Measurements from ENCODE around the gene EEF1G.

Gene EEF1G

DNA sequence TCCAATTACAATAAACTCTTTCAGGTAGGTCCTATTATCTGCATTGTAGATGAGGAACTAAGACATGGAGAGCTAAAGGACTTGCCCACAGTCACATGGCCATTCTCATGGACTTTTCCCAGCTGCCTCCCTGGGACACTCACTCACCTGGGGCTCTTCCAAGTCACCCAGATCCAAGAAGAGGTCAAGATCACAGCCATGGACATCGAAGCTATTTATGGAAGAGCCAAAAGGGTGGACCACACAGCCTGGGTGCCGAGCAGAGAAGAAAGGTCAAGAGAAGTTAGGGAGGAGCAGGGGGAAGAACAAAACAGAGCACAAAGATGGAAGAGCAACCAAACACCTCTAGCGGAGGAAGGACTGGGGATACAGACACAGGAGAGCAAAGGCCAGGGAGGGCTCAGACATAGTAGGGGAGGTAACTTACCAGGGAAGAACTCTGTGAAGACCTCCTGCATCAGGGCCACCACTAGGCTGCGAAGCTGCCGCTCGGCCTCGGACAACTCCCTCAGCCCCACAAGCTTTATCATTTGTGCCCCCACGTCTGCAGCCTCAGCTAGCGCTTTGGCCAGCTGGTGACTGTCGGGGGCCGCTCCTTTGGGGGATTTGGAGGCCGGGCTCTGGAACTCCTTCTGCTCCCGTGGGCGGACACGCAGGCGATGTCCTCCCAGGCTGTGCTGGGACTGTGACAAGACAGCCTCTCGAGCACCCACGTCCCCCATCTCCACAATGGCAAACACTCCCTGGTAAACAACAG lies 7.4 kb upstream of the EEF1G start:
- WGBS: 97% methylated on average over 16 of the region's 18 CpGs
- no peak for DNase-seq
- H3K4me3 ChIP-seq (ENCODE audit: insufficient read depth in 1 of 2, low read depth in 1 of 2, low read length in 2 of 2): no peak overlapping the region
- H2AFZ ChIP-seq (ENCODE audit: low read depth, low read length): no peak overlapping the region
- H4K8ac ChIP-seq (ENCODE audit: low read length): no peak overlapping the region
- no peak overlapping the region for H2BK120ac ChIP-seq (ENCODE audit: low read depth, low read length)
- H3K27ac ChIP-seq (ENCODE audit: low read length, poor library complexity, severe bottlenecking): no peak overlapping the region
- no peak overlapping the region for H4K91ac ChIP-seq (ENCODE audit: low read length)
- no peak overlapping the region for H3K4ac ChIP-seq (ENCODE audit: low read depth in 1 of 2, low read length in 2 of 2)
- peaks cover 23% of the 10 kb centered on the region for H3K79me1 ChIP-seq (replicated peaks; ENCODE audit: low read length, poor library complexity, severe bottlenecking)
- no peak overlapping the region for H3K14ac ChIP-seq (ENCODE audit: low read length in 2 of 2)
- no peak overlapping the region for H3K18ac ChIP-seq (ENCODE audit: low read depth in 1 of 2, low read length in 2 of 2)
- H3K27me3 ChIP-seq (ENCODE audit: control insufficient read depth in 1 of 2, insufficient read depth in 1 of 2, low read length in 2 of 2): no peaks in the 10 kb centered on the region
- H2BK15ac ChIP-seq (ENCODE audit: low read depth, poor library complexity, severe bottlenecking): no peak overlapping the region
- no peak overlapping the region for H2AK5ac ChIP-seq (ENCODE audit: low read length, severe bottlenecking)
- no peak overlapping the region for H2BK12ac ChIP-seq (ENCODE audit: low read length in 2 of 2)
- peaks cover 9% of the 10 kb centered on the region for H3K4me1 ChIP-seq (ENCODE audit: control insufficient read depth, insufficient read depth, low read depth, low read length)
- H3K9ac ChIP-seq (ENCODE audit: low read length): no peak overlapping the region
- H3K36me3 ChIP-seq (ENCODE audit: control insufficient read depth in 1 of 2, insufficient read depth in 2 of 2, low read depth in 1 of 2, low read length in 2 of 2): peaks cover 43 to 69% of the 10 kb centered on the region in 2 experiments
- no peaks in the 10 kb centered on the region for H3K9me3 ChIP-seq (ENCODE audit: control insufficient read depth, low read length)
- H3K23ac ChIP-seq (ENCODE audit: low read length in 2 of 2): no peak overlapping the region
- no peak overlapping the region for H2BK5ac ChIP-seq (ENCODE audit: low read depth, low read length, poor library complexity, severe bottlenecking)
- H3K4me2 ChIP-seq (ENCODE audit: low read length, poor library complexity, severe bottlenecking): no peak overlapping the region

- Histone ChIP-seq H3K4ac (ENCODE audit: low read depth in 1 of 2, low read length in 2 of 2) (no peak overlapping the region), H2BK120ac (ENCODE audit: low read depth, low read length) (no peak overlapping the region), H3K9ac (ENCODE audit: low read length) (no peak overlapping the region), H3K36me3 (ENCODE audit: control insufficient read depth in 1 of 2, insufficient read depth in 2 of 2, low read depth in 1 of 2, low read length in 2 of 2) (peaks cover 44 to 65% of the 10 kb centered on the region in 2 experiments), H3K4me2 (ENCODE audit: low read length, poor library complexity, severe bottlenecking) (no peak overlapping the region), H3K4me1 (ENCODE audit: control insufficient read depth, insufficient read depth, low read depth, low read length) (peaks cover 18% of the 10 kb centered on the region), H2BK15ac (ENCODE audit: low read depth, poor library complexity, severe bottlenecking) (no peak overlapping the region), H3K4me3 (ENCODE audit: insufficient read depth in 1 of 2, low read depth in 1 of 2, low read length in 2 of 2) (no peak overlapping the region), H3K9me3 (ENCODE audit: control insufficient read depth, low read length) (no peaks in the 10 kb centered on the region), H2BK12ac (ENCODE audit: low read length in 2 of 2) (no peak overlapping the region), H3K14ac (ENCODE audit: low read length in 2 of 2) (no peak overlapping the region), H3K18ac (ENCODE audit: low read depth in 1 of 2, low read length in 2 of 2) (no peak overlapping the region), H3K23ac (ENCODE audit: low read length in 2 of 2) (no peak overlapping the region), H3K27me3 (ENCODE audit: control insufficient read depth in 1 of 2, insufficient read depth in 1 of 2, low read length in 2 of 2) (no peaks in the 10 kb centered on the region), H4K91ac (ENCODE audit: low read length) (no peak overlapping the region), H3K27ac (ENCODE audit: low read length, poor library complexity, severe bottlenecking) (no peak overlapping the region), H2AK5ac (ENCODE audit: low read length, severe bottlenecking) (no peak overlapping the region), H4K8ac (ENCODE audit: low read length) (no peak overlapping the region), H2BK5ac (ENCODE audit: low read depth, low read length, poor library complexity, severe bottlenecking) (no peak overlapping the region), H2AFZ (ENCODE audit: low read depth, low read length) (no peak overlapping the region), H3K79me1 (replicated peaks; ENCODE audit: low read length, poor library complexity, severe bottlenecking) (peaks cover 22% of the 10 kb centered on the region)
- 100% methylated on average over 1 of the region's 2 CpGs for whole genome bisulfite sequencing
- DNase-seq: no peak
Measured at GRCh38 chr11:62579252-62579651, 5.6 kb upstream of the EEF1G start.

- H3K9me3 ChIP-seq (ENCODE audit: control insufficient read depth, low read length): no peaks in the 10 kb centered on the region
- H2BK5ac ChIP-seq (ENCODE audit: low read depth, low read length, poor library complexity, severe bottlenecking): no peak overlapping the region
- no peak overlapping the region for H4K8ac ChIP-seq (ENCODE audit: low read length)
- no peak overlapping the region for H3K9ac ChIP-seq (ENCODE audit: low read length)
- H2AK5ac ChIP-seq (ENCODE audit: low read length, severe bottlenecking): no peak overlapping the region
- peaks cover 18% of the 10 kb centered on the region for H3K4me1 ChIP-seq (ENCODE audit: control insufficient read depth, insufficient read depth, low read depth, low read length)
- H2BK12ac ChIP-seq (ENCODE audit: low read length in 2 of 2): no peak overlapping the region
- over 99% methylated on average over 9 of the region's 11 CpGs for WGBS
- peaks cover 44 to 60% of the 10 kb centered on the region in 2 experiments for H3K36me3 ChIP-seq (ENCODE audit: control insufficient read depth in 1 of 2, insufficient read depth in 2 of 2, low read depth in 1 of 2, low read length in 2 of 2)
- no peaks in the 10 kb centered on the region for H3K27me3 ChIP-seq (ENCODE audit: control insufficient read depth in 1 of 2, insufficient read depth in 1 of 2, low read length in 2 of 2)
- no peak overlapping the region for H3K4me3 ChIP-seq (ENCODE audit: insufficient read depth in 1 of 2, low read depth in 1 of 2, low read length in 2 of 2)
- no peak for DNase-seq
- no peak overlapping the region for H3K18ac ChIP-seq (ENCODE audit: low read depth in 1 of 2, low read length in 2 of 2)
- peaks cover 22% of the 10 kb centered on the region for H3K79me1 ChIP-seq (replicated peaks; ENCODE audit: low read length, poor library complexity, severe bottlenecking)
- no peak overlapping the region for H2BK120ac ChIP-seq (ENCODE audit: low read depth, low read length)
- H3K4me2 ChIP-seq (ENCODE audit: low read length, poor library complexity, severe bottlenecking): no peak overlapping the region
- no peak overlapping the region for H2BK15ac ChIP-seq (ENCODE audit: low read depth, poor library complexity, severe bottlenecking)
- H3K14ac ChIP-seq (ENCODE audit: low read length in 2 of 2): no peak overlapping the region
- H3K4ac ChIP-seq (ENCODE audit: low read depth in 1 of 2, low read length in 2 of 2): no peak overlapping the region
- no peak overlapping the region for H3K27ac ChIP-seq (ENCODE audit: low read length, poor library complexity, severe bottlenecking)
- no peak overlapping the region for H2AFZ ChIP-seq (ENCODE audit: low read depth, low read length)
- H3K23ac ChIP-seq (ENCODE audit: low read length in 2 of 2): no peak overlapping the region
- no peak overlapping the region for H4K91ac ChIP-seq (ENCODE audit: low read length)
Measured at GRCh38 chr11:62578541-62578940, 4.8 kb upstream of the EEF1G start.

DNA sequence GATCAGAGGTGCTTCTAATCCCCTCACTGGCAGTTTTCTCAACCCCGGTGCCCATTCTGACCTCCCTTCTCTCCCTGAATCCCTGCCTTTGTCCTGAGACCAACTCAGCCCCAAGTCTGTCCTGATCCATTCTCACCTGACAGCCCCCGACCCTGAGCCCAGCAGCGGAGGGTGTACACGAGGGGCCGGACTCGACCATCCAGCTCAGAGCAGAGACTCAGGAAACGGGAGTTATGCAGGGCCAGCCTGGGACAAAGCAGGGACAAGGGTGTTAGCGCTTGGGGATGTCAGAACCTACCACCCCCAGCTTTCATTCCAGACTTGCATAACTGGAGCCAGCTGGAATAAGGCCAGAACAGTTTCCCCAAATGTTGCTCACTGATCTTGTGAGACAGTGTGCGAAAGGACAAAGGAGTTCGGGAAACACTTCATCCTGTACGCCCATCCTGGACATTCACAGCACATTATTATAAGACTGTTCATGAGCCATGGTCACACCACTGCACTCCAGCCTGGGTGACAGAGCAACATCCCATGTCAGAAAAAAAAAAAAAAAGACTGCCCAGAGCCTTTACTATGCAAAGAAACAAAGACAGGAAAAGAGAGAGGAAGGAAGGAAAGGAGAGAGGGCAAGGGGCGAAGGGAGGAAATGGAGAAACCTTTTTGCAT lies 3.5 kb upstream of the EEF1G start:
- Histone ChIP-seq H3K4me2 (ENCODE audit: low read length, poor library complexity, severe bottlenecking) (no peak overlapping the region), H3K4me1 (ENCODE audit: control insufficient read depth, insufficient read depth, low read depth, low read length) (peaks cover 21% of the 10 kb centered on the region), H2BK12ac (ENCODE audit: low read length in 2 of 2) (no peak overlapping the region)

More for the DNA sequence above, 3.5 kb upstream of the EEF1G start:
- Histone ChIP-seq H3K79me1 (replicated peaks; ENCODE audit: low read length, poor library complexity, severe bottlenecking) (peaks cover 20% of the 10 kb centered on the region), H3K9ac (ENCODE audit: low read length) (peak overlapping the region; percentile 98), H3K18ac (ENCODE audit: low read depth in 1 of 2, low read length in 2 of 2) (no peak overlapping the region), H2BK5ac (ENCODE audit: low read depth, low read length, poor library complexity, severe bottlenecking) (no peak overlapping the region), H3K27ac (ENCODE audit: low read length, poor library complexity, severe bottlenecking) (no peak overlapping the region), H3K9me3 (ENCODE audit: control insufficient read depth, low read length) (no peaks in the 10 kb centered on the region), H3K4ac (ENCODE audit: low read depth in 1 of 2, low read length in 2 of 2) (no peak overlapping the region), H2BK15ac (ENCODE audit: low read depth, poor library complexity, severe bottlenecking) (no peak overlapping the region), H3K36me3 (ENCODE audit: control insufficient read depth in 1 of 2, insufficient read depth in 2 of 2, low read depth in 1 of 2, low read length in 2 of 2) (peaks cover 47 to 60% of the 10 kb centered on the region in 2 experiments), H4K8ac (ENCODE audit: low read length) (no peak overlapping the region), H3K4me3 (ENCODE audit: insufficient read depth in 1 of 2, low read depth in 1 of 2, low read length in 2 of 2) (no peak overlapping the region), H3K14ac (ENCODE audit: low read length in 2 of 2) (no peak overlapping the region), H2BK120ac (ENCODE audit: low read depth, low read length) (no peak overlapping the region), H2AFZ (ENCODE audit: low read depth, low read length) (no peak overlapping the region), H3K27me3 (ENCODE audit: control insufficient read depth in 1 of 2, insufficient read depth in 1 of 2, low read length in 2 of 2) (no peaks in the 10 kb centered on the region), H2AK5ac (ENCODE audit: low read length, severe bottlenecking) (peak overlapping the region; percentile 16), H4K91ac (ENCODE audit: low read length) (no peak overlapping the region), H3K23ac (ENCODE audit: low read length in 2 of 2) (no peak overlapping the region)
- 95% methylated on average over 11 of the region's 12 CpGs for WGBS
- no peak for DNase-seq

Data from mesenchymal stem cell (in vitro differentiated cells and primary cell).